Measurements from ENCODE around the gene LATS1.

The LATS1 gene

DNA sequence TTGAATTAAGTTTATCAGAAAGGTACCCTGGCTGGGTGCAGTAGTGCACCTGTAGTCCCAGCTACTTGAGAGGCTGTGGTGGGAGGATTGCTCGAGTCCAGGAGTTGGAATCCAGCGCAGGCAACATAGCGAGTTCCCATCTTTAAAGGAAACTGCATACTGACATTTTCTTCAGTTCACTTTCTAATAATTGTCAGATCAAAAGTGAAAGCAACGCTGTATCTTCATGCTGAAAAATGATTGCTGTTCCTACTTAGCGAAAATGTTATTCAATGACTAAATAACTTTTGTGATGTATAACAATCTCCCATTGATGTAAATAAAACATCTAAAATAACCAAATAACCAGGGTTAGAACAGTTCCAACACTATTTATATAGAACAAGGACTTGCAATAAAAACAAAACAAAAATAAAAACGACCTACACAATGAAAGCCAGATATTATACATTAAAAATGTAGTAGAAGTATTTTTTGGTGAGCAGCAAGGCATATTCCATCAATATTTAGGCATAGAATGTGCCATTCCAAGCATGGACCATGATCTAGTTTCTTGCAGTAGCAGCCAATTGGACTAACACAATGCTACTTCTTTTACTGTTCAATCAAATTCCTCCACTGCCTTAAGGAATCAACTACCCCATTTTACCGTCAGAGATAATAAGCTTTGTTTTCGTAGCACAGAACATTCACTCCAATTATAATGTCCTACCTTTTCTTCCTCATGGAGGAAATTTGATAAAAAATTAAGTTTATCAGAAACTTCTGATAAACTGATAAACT, 1.5 kb downstream of the LATS1 start:
- peak; percentile 14 for DNase-seq (ENCODE audit: low read depth)
- H3K4me3 ChIP-seq (ENCODE audit: low read length): peak overlapping the region; percentile 74
- no peak for TF ChIP-seq CTCF (IDR thresholded peaks at IDR 0.05; ENCODE audit: insufficient read depth, low read depth, low read length, missing control alignments)

- no peak for TF ChIP-seq CTCF (IDR thresholded peaks at IDR 0.05; ENCODE audit: insufficient read depth, low read depth, low read length, missing control alignments)
- no peak for DNase-seq (ENCODE audit: low read depth)
- H3K4me3 ChIP-seq (ENCODE audit: low read length): no peak overlapping the region
Measured at GRCh38 chr6:149714442-149714841, 3.5 kb downstream of the LATS1 start.

DNA sequence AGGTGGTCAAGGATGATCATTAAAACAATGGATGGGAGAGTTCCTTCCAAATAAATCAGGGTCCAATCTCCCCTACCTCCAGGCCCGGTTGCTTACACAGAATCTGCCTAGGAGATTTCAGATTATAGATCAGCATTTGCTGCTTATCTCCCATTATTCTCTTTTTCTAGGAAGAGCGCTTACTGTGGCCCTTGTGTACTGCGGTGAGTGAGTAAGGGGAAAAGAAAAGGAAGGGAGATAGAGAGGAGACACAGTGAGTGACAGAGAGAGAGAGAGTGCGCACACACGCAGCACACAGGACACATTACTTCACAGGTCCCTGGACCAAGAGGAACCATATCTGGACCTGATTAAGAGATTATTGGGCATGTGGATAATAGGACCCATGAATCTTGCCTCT, 6.2 kb downstream of the LATS1 start:
- DNase-seq (ENCODE audit: low read depth): no peak
- H3K4me3 ChIP-seq (ENCODE audit: low read length): no peak overlapping the region
- no peak for TF ChIP-seq CTCF (IDR thresholded peaks at IDR 0.05; ENCODE audit: insufficient read depth, low read depth, low read length, missing control alignments)

- H3K4me3 ChIP-seq (ENCODE audit: low read length): no peak overlapping the region
- DNase-seq (ENCODE audit: low read depth): no peak
- no peak for TF ChIP-seq CTCF (IDR thresholded peaks at IDR 0.05; ENCODE audit: insufficient read depth, low read depth, low read length, missing control alignments)
Measured at GRCh38 chr6:149701714-149702113, 16.2 kb downstream of the LATS1 start.

GRCh38 chr6:149699150-149699549, 18.8 kb downstream of the LATS1 start:
- no peak for DNase-seq (ENCODE audit: low read depth)
- H3K4me3 ChIP-seq (ENCODE audit: low read length): no peak overlapping the region
- TF ChIP-seq CTCF (IDR thresholded peaks at IDR 0.05; ENCODE audit: insufficient read depth, low read depth, low read length, missing control alignments): peak; percentile 11

GRCh38 chr6:149698175-149698574, 19.7 kb downstream of the LATS1 start:
- no peak for TF ChIP-seq CTCF (IDR thresholded peaks at IDR 0.05; ENCODE audit: insufficient read depth, low read depth, low read length, missing control alignments)
- H3K4me3 ChIP-seq (ENCODE audit: low read length): no peak overlapping the region

GRCh38 chr6:149696901-149697300, 21.0 kb downstream of the LATS1 start:
- H3K4me3 ChIP-seq (ENCODE audit: low read length): no peak overlapping the region
- no peak for TF ChIP-seq CTCF (IDR thresholded peaks at IDR 0.05; ENCODE audit: insufficient read depth, low read depth, low read length, missing control alignments)
- DNase-seq (ENCODE audit: low read depth): peak; percentile 79

More at GRCh38 chr6:149698175-149698574, 19.7 kb downstream of the LATS1 start:
- DNase-seq (ENCODE audit: low read depth): no peak
